ENCODE results near the gene ANO10. TPM values are rescaled to one million over a fixed set of nuclear protein-coding genes. Genes with fewer than 3 reads are reported as not detected.
"Not testable (repeated sequence)": the region's sequence is repeated elsewhere in the genome, so short reads cannot be mapped to it uniquely, and the experiment has no call there.

ANO10 gene
- total and polyA plus RNA-seq, 4 donors: 33.7 to 44.2 (median 38.3) TPM

DNA sequence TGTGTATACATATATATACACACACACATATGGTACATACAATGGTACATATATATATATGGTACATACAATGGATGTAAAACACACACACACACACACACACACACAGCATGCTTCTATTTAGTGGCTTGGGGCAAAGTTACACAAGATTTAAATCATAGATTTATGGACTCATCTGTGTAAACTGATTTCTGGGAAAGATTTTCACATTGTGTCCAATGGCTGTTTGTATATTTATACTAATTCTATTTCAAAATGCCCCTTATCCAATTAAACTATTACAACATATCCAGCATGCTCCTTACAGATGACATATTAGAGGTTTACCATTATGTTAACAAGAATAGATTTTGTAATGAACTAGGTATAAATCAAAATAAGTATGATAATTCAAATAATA is 94.9 kb downstream of the ANO10 start:
- H3K27ac ChIP-seq (ENCODE audit: low read depth, low read length): no peak overlapping the region
- no peaks in the 10 kb centered on the region for H3K36me3 ChIP-seq (ENCODE audit: control insufficient read depth, insufficient read depth, low read length)

DNA sequence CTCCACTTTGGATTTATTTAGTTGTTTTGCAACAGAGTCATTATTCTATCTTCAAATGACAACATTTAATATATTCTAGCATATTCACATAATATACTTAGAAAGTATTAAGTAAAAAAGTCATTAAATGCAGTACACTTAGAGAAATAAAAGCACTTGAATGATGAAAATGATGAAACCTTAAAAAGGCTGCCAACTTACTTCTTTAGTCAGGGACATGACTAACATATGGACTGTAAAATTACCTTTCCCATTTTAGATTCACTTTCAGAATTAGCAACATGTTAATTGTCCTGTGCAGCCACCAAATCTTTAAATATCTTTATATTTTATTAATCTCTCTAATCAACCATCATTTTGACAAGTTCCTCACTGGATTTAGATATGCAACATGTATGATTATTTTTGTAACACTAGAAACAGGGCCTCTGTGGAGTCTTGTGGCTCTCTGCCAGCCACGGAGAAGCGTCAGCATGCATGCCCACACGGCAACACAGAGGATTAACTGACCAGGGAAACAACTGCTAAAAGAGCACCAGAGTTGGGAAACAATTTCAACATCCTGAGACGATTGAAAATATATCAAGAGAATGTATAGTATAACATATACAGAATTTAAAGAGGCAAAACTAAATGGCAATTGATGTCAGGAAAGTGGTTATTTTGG is 95.7 kb downstream of the ANO10 start:
- Histone ChIP-seq H3K27me3 (ENCODE audit: control insufficient read depth, insufficient read depth, low read length) (no peaks in the 10 kb centered on the region), H3K36me3 (ENCODE audit: control insufficient read depth, insufficient read depth, low read length) (no peaks in the 10 kb centered on the region), H3K4me3 (ENCODE audit: low read depth, low read length) (no peak overlapping the region), H3K4me1 (ENCODE audit: control insufficient read depth, insufficient read depth, low read length) (no peaks in the 10 kb centered on the region), H3K9me3 (ENCODE audit: control insufficient read depth, insufficient read depth, low read length) (no peaks in the 10 kb centered on the region), H3K27ac (ENCODE audit: low read depth, low read length) (no peak overlapping the region)
- WGBS (ENCODE audit: insufficient coverage): 48% methylated on average over 3 of the region's 4 CpGs
- DNase-seq (ENCODE audit: low read depth in 4 of 6, low spot score in 6 of 6): no peak

More for the DNA sequence above, 94.9 kb downstream of the ANO10 start:
- Histone ChIP-seq H3K9me3 (ENCODE audit: control insufficient read depth, insufficient read depth, low read length) (no peaks in the 10 kb centered on the region), H3K4me1 (ENCODE audit: control insufficient read depth, insufficient read depth, low read length) (no peaks in the 10 kb centered on the region), H3K4me3 (ENCODE audit: low read depth, low read length) (no peak overlapping the region), H3K27me3 (ENCODE audit: control insufficient read depth, insufficient read depth, low read length) (no peaks in the 10 kb centered on the region)
- DNase-seq (ENCODE audit: low read depth in 4 of 6, low spot score in 6 of 6): no peak

DNA sequence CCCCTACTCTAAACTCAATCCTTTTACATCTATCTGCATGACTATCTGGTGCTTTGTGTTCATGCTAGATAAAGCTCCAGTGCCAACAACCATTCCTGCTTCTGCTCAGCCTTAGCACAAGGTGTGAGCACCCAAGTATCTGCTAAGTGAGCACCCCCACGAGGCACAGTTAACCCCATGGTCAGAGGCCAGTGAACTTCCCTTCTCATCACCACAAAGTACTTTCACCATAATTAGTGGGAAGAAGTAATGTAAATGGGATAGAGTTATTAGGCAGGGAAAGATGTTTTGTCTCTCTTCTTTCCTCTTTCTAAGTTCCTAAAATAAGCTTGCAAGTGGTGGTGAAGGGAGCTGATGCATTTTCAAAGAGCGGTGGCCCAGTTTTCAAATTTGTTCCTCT is 96.4 kb downstream of the ANO10 start:
- no peak overlapping the region for H3K4me3 ChIP-seq (ENCODE audit: low read depth, low read length)
- H3K36me3 ChIP-seq (ENCODE audit: control insufficient read depth, insufficient read depth, low read length): no peaks in the 10 kb centered on the region
- no peak for DNase-seq (ENCODE audit: low read depth in 4 of 6, low spot score in 6 of 6)
- no peaks in the 10 kb centered on the region for H3K27me3 ChIP-seq (ENCODE audit: control insufficient read depth, insufficient read depth, low read length)
- H3K27ac ChIP-seq (ENCODE audit: low read depth, low read length): no peak overlapping the region
- H3K4me1 ChIP-seq (ENCODE audit: control insufficient read depth, insufficient read depth, low read length): no peaks in the 10 kb centered on the region
- WGBS (ENCODE audit: insufficient coverage): 100% methylated on average over 1 of the region's 2 CpGs
- no peaks in the 10 kb centered on the region for H3K9me3 ChIP-seq (ENCODE audit: control insufficient read depth, insufficient read depth, low read length)

DNA sequence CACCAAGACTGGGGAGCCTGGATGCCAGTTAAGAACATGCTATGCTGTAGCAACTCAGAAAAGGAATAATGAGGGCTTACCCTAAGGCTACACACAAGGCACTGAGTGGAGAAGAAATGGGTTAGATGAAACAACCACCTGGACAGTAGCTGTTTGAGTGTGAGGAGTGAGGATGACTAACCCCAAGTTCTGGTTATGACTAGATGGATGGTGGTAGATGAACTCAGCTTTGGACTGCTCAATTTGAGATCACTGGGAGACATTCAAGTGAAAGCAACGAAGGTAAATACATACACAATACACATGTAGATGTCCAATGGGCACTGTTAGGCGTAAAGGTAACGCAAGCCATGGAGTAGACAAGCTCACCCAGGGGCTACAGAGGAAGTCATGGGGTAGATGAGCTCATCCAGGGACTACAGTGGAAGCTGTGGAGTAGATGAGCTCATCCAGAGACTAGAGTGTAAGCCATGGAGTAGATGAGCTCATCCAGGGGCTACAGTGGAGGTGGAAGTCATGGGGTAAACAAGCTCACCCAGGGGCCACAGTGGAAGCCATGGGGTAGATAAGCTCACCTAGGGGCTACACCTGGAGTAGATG is 98.3 kb downstream of the ANO10 start:
- H3K36me3 ChIP-seq (ENCODE audit: control insufficient read depth, insufficient read depth, low read length): no peaks in the 10 kb centered on the region
- no peak overlapping the region for H3K27ac ChIP-seq (ENCODE audit: low read depth, low read length)
- no peaks in the 10 kb centered on the region for H3K4me1 ChIP-seq (ENCODE audit: control insufficient read depth, insufficient read depth, low read length)
- no peak for DNase-seq (ENCODE audit: low read depth in 4 of 6, low spot score in 6 of 6)
- no peaks in the 10 kb centered on the region for H3K27me3 ChIP-seq (ENCODE audit: control insufficient read depth, insufficient read depth, low read length)
- WGBS (ENCODE audit: insufficient coverage): 95% methylated on average over 2 of the region's 3 CpGs
- H3K4me3 ChIP-seq (ENCODE audit: low read depth, low read length): no peak overlapping the region
- no peaks in the 10 kb centered on the region for H3K9me3 ChIP-seq (ENCODE audit: control insufficient read depth, insufficient read depth, low read length)

DNA sequence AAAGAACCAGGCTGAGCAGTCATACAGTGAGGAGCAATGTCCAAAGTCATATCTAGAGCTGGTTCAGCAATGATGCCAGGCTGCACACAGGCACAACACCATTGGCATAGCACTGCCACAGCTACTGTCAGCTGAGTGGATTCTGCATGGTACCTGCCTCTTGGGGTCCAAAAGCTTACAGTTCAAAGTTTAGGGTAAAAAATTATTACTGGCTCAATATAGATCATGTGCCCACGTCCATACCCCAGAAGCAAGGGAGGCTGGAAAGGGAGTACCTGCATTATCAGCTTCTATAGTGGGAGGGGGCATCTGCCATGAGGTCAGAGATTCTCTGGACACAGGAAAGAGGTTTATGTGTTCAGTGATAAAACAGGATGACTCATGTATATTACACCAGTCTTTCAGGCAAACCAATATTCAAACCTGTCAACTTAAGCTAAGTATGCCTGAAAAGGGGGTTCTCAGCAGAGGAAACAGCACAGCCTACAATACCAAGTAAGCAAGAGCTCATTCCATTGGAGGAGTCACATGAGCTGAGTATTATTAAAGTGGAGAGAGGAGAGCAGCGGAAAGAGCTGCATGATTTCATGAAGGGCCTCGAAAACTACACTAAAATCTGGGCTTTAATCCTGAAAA is 99.0 kb downstream of the ANO10 start:
- WGBS (ENCODE audit: insufficient coverage): 100% methylated on average over 3 of the region's 3 CpGs
- H3K4me3 ChIP-seq (ENCODE audit: low read depth, low read length): no peak overlapping the region
- no peaks in the 10 kb centered on the region for H3K36me3 ChIP-seq (ENCODE audit: control insufficient read depth, insufficient read depth, low read length)
- no peak for DNase-seq (ENCODE audit: low read depth in 4 of 6, low spot score in 6 of 6)
- no peak overlapping the region for H3K27ac ChIP-seq (ENCODE audit: low read depth, low read length)
- no peaks in the 10 kb centered on the region for H3K4me1 ChIP-seq (ENCODE audit: control insufficient read depth, insufficient read depth, low read length)
- H3K9me3 ChIP-seq (ENCODE audit: control insufficient read depth, insufficient read depth, low read length): no peaks in the 10 kb centered on the region
- H3K27me3 ChIP-seq (ENCODE audit: control insufficient read depth, insufficient read depth, low read length): no peaks in the 10 kb centered on the region

DNA sequence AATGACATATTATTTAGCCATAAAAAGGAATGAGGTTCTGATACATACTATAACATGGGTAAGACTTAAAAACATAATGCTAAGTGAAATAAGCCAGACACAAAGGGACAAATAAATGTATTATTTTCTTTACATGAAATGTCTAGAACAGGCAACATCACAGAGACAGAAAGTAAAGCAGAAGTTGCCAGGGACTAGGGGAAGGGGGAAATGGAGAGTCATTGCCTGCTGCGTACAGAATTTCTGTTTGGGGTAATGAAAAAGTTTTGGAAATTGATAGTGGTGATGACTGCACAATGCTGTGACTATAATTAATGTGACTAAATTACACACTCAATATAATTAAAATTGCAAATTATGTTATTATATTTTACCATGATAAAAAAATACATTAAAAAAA is 99.9 kb downstream of the ANO10 start:
- no peaks in the 10 kb centered on the region for H3K4me1 ChIP-seq (ENCODE audit: control insufficient read depth, insufficient read depth, low read length)
- no CpG with 5 or more reads among the region's 1 CpG for WGBS (ENCODE audit: insufficient coverage)
- no peak overlapping the region for H3K27ac ChIP-seq (ENCODE audit: low read depth, low read length)
- DNase-seq (ENCODE audit: low read depth in 4 of 6, low spot score in 6 of 6): no peak
- H3K4me3 ChIP-seq (ENCODE audit: low read depth, low read length): no peak overlapping the region
- no peaks in the 10 kb centered on the region for H3K9me3 ChIP-seq (ENCODE audit: control insufficient read depth, insufficient read depth, low read length)
- H3K27me3 ChIP-seq (ENCODE audit: control insufficient read depth, insufficient read depth, low read length): no peaks in the 10 kb centered on the region
- no peaks in the 10 kb centered on the region for H3K36me3 ChIP-seq (ENCODE audit: control insufficient read depth, insufficient read depth, low read length)

DNA sequence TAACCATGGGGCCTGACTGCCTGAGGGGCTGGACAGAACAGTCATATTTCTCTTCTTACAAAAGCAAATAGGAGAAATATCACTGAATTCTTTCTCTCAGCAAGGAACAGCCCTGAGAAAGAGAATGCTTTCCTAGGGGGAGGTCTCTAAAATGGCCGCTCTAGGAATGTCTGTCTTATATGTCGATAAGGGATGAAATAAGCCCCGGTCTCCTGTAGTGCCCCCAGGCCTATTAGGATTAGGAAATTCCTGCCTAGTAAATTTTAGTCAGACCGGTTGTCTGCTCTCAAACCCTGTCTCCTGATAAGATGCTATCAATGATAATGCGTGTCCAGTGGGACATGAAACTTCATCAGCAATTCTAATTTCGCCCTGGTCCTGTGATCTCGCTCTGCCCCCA is 103.3 kb downstream of the ANO10 start:
- WGBS (ENCODE audit: insufficient coverage): 100% methylated on average over 2 of the region's 7 CpGs
- H3K4me3 ChIP-seq (ENCODE audit: low read depth, low read length); DNase-seq (ENCODE audit: low read depth in 4 of 6, low spot score in 6 of 6); H3K36me3 ChIP-seq (ENCODE audit: control insufficient read depth, insufficient read depth, low read length); H3K27me3 ChIP-seq (ENCODE audit: control insufficient read depth, insufficient read depth, low read length); H3K9me3 ChIP-seq (ENCODE audit: control insufficient read depth, insufficient read depth, low read length); H3K27ac ChIP-seq (ENCODE audit: low read depth, low read length); H3K4me1 ChIP-seq (ENCODE audit: control insufficient read depth, insufficient read depth, low read length): not testable (repeated sequence)

DNA sequence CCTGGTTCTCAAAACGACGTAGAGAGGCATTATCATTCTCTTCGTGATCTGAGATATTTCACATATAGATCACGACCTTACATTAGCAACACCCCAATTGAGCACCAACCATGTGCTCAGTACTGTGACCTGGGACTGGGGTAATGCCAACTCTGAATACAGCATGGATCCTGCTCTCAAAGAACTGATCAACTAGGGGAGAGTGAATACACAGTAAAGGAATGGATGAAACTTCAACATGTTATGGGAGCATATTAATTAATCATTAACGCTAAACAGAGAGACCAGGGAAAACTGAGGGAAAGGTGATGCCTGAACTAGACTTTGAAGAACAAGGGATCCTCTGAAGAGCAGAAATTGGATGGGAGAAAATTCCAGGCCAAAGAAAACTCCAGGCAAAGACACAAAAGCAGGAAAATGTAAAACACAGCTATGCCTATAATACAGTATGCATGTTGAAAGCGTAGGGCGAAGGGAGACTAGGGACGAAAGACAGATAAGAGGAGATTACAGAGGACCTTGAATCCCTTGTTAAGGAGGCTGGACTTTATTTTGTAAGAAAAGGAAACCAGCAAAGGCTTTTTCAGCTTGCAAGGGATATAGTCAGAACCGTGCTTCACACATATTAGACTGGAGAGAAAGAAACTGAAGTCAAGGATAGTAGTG is 105.7 kb downstream of the ANO10 start:
- DNase-seq (ENCODE audit: low read depth in 4 of 6, low spot score in 6 of 6): no peak
- Histone ChIP-seq H3K27me3 (ENCODE audit: control insufficient read depth, insufficient read depth, low read length) (no peaks in the 10 kb centered on the region), H3K4me1 (ENCODE audit: control insufficient read depth, insufficient read depth, low read length) (no peaks in the 10 kb centered on the region), H3K27ac (ENCODE audit: low read depth, low read length) (no peak overlapping the region), H3K4me3 (ENCODE audit: low read depth, low read length) (no peak overlapping the region), H3K9me3 (ENCODE audit: control insufficient read depth, insufficient read depth, low read length) (no peaks in the 10 kb centered on the region), H3K36me3 (ENCODE audit: control insufficient read depth, insufficient read depth, low read length) (no peaks in the 10 kb centered on the region)
- 90% methylated on average over 5 of the region's 9 CpGs for WGBS (ENCODE audit: insufficient coverage)

DNA sequence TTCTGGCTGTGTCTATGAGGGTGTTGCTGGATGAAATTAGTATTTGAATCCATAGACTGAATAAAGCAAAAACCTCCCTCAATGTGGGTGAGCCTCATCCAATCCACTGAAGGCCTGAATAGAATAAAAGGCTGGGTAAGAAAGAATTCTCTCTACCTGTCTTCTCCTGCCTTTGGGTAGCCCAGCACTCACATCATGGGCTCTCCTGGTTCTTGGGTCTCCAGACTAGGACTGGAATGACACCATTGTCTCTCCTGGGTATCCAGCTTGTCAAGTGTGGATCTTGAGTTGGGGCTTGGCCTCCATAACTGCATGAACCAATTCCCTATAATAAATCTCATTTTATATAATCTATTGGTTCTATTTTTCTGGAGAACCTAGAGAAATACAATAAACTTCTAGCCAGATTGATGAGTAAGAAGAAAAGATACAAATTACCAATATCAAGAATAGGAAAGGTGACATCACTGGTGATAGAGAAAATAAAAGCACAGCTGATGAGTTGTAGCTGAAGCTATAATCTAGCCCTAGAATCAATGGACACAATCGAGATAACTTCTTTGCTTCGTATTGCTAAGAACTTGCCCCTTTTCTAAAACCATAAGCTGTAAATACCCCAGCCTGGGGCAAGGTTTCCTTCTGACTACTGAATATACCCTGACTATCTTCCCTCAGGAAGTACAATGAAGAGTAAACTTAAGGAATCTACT is 106.4 kb downstream of the ANO10 start:
- H3K27ac ChIP-seq (ENCODE audit: low read depth, low read length): no peak overlapping the region
- DNase-seq (ENCODE audit: low read depth in 4 of 6, low spot score in 6 of 6): no peak
- WGBS (ENCODE audit: insufficient coverage): no CpG with 5 or more reads among the region's 2 CpGs
- H3K4me1 ChIP-seq (ENCODE audit: control insufficient read depth, insufficient read depth, low read length): no peaks in the 10 kb centered on the region
- H3K4me3 ChIP-seq (ENCODE audit: low read depth, low read length): no peak overlapping the region
- H3K36me3 ChIP-seq (ENCODE audit: control insufficient read depth, insufficient read depth, low read length): no peaks in the 10 kb centered on the region
- no peaks in the 10 kb centered on the region for H3K27me3 ChIP-seq (ENCODE audit: control insufficient read depth, insufficient read depth, low read length)
- H3K9me3 ChIP-seq (ENCODE audit: control insufficient read depth, insufficient read depth, low read length): no peaks in the 10 kb centered on the region

All from spinal cord (tissue), 10 donors.